ENCODE measurements around the gene NSUN5.
"Not testable (repeated sequence)": the region's sequence is repeated elsewhere in the genome, so short reads cannot be mapped to it uniquely, and the experiment has no call there.

NSUN5 gene

DNA sequence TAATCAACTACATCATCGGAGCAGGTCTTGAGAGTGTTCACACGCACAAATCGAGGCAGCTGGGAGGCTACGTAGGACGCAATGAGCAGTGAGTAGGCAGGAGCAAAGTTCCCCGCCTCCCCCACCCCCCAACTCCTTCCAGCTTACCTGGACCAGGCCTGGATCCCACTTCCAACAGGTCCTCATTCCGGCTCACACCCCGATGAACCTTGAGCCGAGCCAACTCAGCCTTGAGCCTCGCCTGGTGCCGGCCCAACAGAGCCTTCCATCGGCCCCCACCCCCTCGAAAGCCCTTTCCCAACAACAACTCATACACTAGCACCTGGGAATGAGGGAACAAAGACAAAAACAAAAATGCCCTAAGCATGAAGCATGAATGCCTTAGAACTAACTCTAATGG, 1.2 kb downstream of the NSUN5 start:
- TF ChIP-seq, protein P1, sequence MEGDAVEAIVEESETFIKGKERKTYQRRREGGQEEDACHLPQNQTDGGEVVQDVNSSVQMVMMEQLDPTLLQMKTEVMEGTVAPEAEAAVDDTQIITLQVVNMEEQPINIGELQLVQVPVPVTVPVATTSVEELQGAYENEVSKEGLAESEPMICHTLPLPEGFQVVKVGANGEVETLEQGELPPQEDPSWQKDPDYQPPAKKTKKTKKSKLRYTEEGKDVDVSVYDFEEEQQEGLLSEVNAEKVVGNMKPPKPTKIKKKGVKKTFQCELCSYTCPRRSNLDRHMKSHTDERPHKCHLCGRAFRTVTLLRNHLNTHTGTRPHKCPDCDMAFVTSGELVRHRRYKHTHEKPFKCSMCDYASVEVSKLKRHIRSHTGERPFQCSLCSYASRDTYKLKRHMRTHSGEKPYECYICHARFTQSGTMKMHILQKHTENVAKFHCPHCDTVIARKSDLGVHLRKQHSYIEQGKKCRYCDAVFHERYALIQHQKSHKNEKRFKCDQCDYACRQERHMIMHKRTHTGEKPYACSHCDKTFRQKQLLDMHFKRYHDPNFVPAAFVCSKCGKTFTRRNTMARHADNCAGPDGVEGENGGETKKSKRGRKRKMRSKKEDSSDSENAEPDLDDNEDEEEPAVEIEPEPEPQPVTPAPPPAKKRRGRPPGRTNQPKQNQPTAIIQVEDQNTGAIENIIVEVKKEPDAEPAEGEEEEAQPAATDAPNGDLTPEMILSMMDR (conservative IDR thresholded peaks at IDR 0.05; ENCODE audit: low read depth, low read length): no peak

DNA sequence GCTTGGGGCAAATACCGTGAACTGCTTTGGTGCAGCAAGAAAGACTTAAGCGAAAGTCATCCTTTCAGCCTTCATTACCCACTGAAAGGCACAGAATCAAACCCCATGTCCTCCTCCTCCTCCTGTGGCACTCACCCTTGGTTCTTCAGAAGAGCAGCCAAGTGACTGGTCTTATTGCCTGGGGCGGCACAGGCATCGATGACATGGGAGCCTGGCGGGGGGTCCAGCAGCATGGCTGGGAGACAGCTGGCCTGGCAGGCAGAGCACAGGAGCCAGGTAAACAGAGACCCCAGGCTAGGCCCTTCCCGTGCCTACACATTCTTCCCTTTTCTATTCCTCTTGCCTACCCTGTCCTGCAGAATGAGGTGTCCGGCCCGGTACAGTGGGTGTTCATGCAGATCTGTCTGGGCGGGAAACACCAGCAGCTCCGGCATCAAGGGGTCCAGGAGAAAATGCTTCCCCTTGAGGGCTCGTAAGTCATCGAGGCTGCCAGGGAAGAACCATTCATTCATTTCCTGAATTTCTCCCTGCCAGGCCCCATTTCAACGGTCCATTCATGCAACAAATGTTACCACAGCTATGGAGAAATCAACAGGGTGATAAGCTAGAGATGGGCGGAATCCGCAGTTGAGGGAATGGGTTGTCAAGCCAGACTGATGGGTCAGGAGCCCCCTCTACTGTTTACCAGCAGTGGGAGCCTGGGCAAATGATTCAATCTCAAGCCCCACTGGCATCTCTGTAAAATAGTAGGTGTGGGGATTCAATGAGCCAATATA, 3.8 kb downstream of the NSUN5 start:
- not testable (repeated sequence) for H3K27me3 ChIP-seq (ENCODE audit: insufficient read depth, low read depth); H3K4me1 ChIP-seq (ENCODE audit: low read depth, poor library complexity, severe bottlenecking); H3K4me3 ChIP-seq (IDR thresholded peaks at IDR 0.05; ENCODE audit: insufficient read depth, low read depth, low read length); H3K79me2 ChIP-seq (ENCODE audit: insufficient read depth, low read depth); H3K4me2 ChIP-seq; H4K20me1 ChIP-seq (ENCODE audit: insufficient read depth); H2AFZ ChIP-seq (ENCODE audit: low read depth); H3K36me3 ChIP-seq (ENCODE audit: insufficient read depth); H3K27ac ChIP-seq; H3K9ac ChIP-seq

More for the DNA sequence above, 1.2 kb downstream of the NSUN5 start:
- Histone ChIP-seq H3K79me2 (ENCODE audit: insufficient read depth, low read depth) (no peaks in the 10 kb centered on the region), H3K9ac (no peak overlapping the region), H3K4me2 (peak overlapping the region; percentile 66; the same call in 1 of the 2 replicates), H4K20me1 (ENCODE audit: insufficient read depth) (no peaks in the 10 kb centered on the region), H3K27me3 (ENCODE audit: insufficient read depth, low read depth) (no peaks in the 10 kb centered on the region; the same call in 1 of the 2 replicates), H3K4me1 (ENCODE audit: low read depth, poor library complexity, severe bottlenecking) (peaks cover 8% of the 10 kb centered on the region), H3K4me3 (IDR thresholded peaks at IDR 0.05; ENCODE audit: insufficient read depth, low read depth, low read length) (no peak overlapping the region), H2AFZ (ENCODE audit: low read depth) (no peak overlapping the region), H3K36me3 (ENCODE audit: insufficient read depth) (peaks cover 3% of the 10 kb centered on the region; the same call in 1 of the 2 replicates), H3K27ac (no peak overlapping the region)

DNA sequence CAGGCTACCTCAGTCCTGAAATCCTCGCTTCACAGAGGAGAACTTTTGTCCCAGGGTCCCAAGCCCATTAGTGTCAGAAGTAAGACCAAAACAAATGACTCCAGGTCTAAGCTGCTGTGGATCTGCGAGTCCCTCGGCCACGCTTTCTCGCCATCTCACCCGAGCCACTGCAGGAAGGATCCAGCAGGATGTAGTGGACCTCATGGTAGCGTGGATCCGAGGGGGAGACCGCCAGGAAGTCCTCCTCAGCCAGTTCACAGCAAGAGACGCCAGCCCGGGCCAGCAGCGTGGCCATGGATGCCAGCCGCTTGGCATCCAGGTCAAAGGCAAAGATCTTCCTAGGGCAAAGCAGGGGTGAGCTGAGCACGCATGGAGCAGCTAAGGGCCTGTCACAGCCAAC, 4.6 kb downstream of the NSUN5 start:
- no peak overlapping the region for H3K4me3 ChIP-seq (IDR thresholded peaks at IDR 0.05; ENCODE audit: insufficient read depth, low read depth, low read length)
- TF ChIP-seq, protein P1 (conservative IDR thresholded peaks at IDR 0.05; ENCODE audit: low read depth, low read length): no peak
- H3K4me2 ChIP-seq: no peak overlapping the region
- no peaks in the 10 kb centered on the region for H3K79me2 ChIP-seq (ENCODE audit: insufficient read depth, low read depth)
- H3K4me1 ChIP-seq (ENCODE audit: low read depth, poor library complexity, severe bottlenecking): peaks cover 5% of the 10 kb centered on the region
- H3K27ac ChIP-seq: no peak overlapping the region
- H2AFZ ChIP-seq (ENCODE audit: low read depth): no peak overlapping the region
- H3K9ac ChIP-seq: no peak overlapping the region
- peaks cover 3% of the 10 kb centered on the region; the same call in 1 of the 2 replicates for H3K36me3 ChIP-seq (ENCODE audit: insufficient read depth)
- H4K20me1 ChIP-seq (ENCODE audit: insufficient read depth): no peaks in the 10 kb centered on the region
- H3K27me3 ChIP-seq (ENCODE audit: insufficient read depth, low read depth): no peaks in the 10 kb centered on the region; the same call in 1 of the 2 replicates

DNA sequence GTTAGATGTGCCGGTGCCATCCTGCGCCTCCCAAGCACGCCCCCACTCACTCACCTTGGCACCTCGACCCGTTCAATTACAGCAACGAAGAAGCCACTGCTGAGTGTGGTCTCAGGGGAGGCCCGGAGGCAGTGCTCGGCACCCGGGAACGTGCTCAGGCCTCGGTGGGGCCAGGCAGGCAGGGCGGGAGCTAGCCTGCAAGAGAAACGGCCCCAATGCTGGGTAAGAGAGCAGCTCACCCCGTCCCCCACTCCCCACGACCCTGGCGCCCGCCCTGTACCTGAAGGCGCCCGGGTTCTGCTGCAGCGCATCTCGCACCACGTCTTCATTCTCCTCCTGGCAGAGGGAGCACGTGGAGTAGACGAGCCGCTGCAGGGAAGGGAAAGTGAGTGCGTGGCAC, 5.1 kb downstream of the NSUN5 start:
- H3K27me3 ChIP-seq (ENCODE audit: insufficient read depth, low read depth): no peaks in the 10 kb centered on the region; the same call in 1 of the 2 replicates
- TF ChIP-seq, protein P1 (conservative IDR thresholded peaks at IDR 0.05; ENCODE audit: low read depth, low read length): no peak
- H4K20me1 ChIP-seq (ENCODE audit: insufficient read depth): no peaks in the 10 kb centered on the region
- no peaks in the 10 kb centered on the region for H3K79me2 ChIP-seq (ENCODE audit: insufficient read depth, low read depth)
- H3K36me3 ChIP-seq (ENCODE audit: insufficient read depth): peaks cover 3% of the 10 kb centered on the region; the same call in 1 of the 2 replicates
- H2AFZ ChIP-seq (ENCODE audit: low read depth): no peak overlapping the region
- H3K9ac ChIP-seq: no peak overlapping the region
- no peak overlapping the region for H3K4me3 ChIP-seq (IDR thresholded peaks at IDR 0.05; ENCODE audit: insufficient read depth, low read depth, low read length)
- no peak overlapping the region for H3K27ac ChIP-seq
- H3K4me1 ChIP-seq (ENCODE audit: low read depth, poor library complexity, severe bottlenecking): peaks cover 3% of the 10 kb centered on the region
- no peak overlapping the region for H3K4me2 ChIP-seq

DNA sequence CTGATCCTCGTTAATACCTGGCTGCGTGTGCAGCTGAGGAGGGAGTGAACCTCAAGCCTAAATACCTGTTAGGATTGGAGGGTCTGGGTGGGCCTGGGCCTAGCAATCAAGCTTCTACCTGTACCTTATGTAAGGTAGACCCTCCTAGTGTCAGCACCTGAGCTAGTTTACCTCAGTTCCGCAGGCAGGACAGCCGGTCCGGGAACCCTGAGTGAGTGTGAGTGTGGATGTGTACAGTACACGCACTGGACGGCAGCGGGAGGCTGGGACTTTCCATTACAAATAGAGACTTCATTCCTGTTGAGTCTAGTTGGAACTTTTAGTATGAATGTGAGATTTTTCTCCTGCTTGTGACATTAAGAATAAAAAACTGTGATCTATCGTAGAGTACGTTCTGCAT, 5.8 kb downstream of the NSUN5 start:
- H3K4me3 ChIP-seq (IDR thresholded peaks at IDR 0.05; ENCODE audit: insufficient read depth, low read depth, low read length); H3K4me1 ChIP-seq (ENCODE audit: low read depth, poor library complexity, severe bottlenecking); H4K20me1 ChIP-seq (ENCODE audit: insufficient read depth); H3K27me3 ChIP-seq (ENCODE audit: insufficient read depth, low read depth); H3K9ac ChIP-seq; H3K4me2 ChIP-seq; H3K27ac ChIP-seq; H2AFZ ChIP-seq (ENCODE audit: low read depth); H3K36me3 ChIP-seq (ENCODE audit: insufficient read depth); H3K79me2 ChIP-seq (ENCODE audit: insufficient read depth, low read depth): not testable (repeated sequence)

DNA sequence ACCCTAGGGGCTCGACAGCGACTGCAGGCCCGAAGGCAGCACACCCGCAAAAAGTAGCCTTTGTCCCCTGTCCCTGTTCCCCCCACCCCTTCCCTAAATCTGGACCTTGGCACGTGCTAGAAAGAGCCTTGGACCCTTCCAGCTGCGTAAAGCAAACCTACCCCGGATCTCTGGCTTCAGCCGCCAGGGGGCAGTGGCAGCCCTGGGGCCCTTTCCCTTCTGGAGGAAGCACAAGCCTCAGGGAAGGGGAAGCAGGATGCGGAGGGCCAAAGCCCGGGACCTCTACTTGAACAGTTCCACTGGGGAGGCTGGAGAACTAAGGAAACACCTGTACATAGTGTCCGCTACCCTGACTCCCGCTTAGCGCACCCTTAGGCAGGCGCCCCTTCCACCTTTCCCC, 7.5 kb downstream of the NSUN5 start:
- H4K20me1 ChIP-seq (ENCODE audit: insufficient read depth); H3K27me3 ChIP-seq (ENCODE audit: insufficient read depth, low read depth); H3K4me2 ChIP-seq; H3K36me3 ChIP-seq (ENCODE audit: insufficient read depth); H3K79me2 ChIP-seq (ENCODE audit: insufficient read depth, low read depth); H3K27ac ChIP-seq; H3K4me3 ChIP-seq (IDR thresholded peaks at IDR 0.05; ENCODE audit: insufficient read depth, low read depth, low read length); H3K9ac ChIP-seq; H3K4me1 ChIP-seq (ENCODE audit: low read depth, poor library complexity, severe bottlenecking); H2AFZ ChIP-seq (ENCODE audit: low read depth): not testable (repeated sequence)

DNA sequence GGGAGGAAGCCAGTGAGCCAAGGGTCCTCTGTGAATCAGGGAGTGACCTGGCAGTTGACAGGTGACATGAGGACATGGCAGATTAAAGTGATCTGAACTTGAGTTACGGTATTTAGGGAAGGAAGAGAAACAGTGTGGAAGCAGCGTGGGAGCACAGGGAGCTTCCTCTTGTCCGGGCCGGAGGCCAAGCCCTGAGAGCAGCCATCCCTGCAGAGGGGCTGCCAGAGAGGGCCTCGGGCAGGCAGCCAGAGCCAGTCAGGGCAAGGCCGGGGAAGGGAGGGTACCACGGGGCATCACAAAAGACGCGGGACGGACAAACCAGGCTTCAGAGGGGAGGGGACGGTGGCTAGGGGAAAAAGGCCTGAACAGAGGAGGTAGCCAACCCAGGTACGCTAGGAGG, 8.8 kb downstream of the NSUN5 start:
- H3K4me1 ChIP-seq (ENCODE audit: low read depth, poor library complexity, severe bottlenecking); H2AFZ ChIP-seq (ENCODE audit: low read depth); H3K79me2 ChIP-seq (ENCODE audit: insufficient read depth, low read depth); H3K9ac ChIP-seq; H3K27ac ChIP-seq; H4K20me1 ChIP-seq (ENCODE audit: insufficient read depth); H3K36me3 ChIP-seq (ENCODE audit: insufficient read depth); H3K4me3 ChIP-seq (IDR thresholded peaks at IDR 0.05; ENCODE audit: insufficient read depth, low read depth, low read length); H3K4me2 ChIP-seq; H3K27me3 ChIP-seq (ENCODE audit: insufficient read depth, low read depth): not testable (repeated sequence)

DNA sequence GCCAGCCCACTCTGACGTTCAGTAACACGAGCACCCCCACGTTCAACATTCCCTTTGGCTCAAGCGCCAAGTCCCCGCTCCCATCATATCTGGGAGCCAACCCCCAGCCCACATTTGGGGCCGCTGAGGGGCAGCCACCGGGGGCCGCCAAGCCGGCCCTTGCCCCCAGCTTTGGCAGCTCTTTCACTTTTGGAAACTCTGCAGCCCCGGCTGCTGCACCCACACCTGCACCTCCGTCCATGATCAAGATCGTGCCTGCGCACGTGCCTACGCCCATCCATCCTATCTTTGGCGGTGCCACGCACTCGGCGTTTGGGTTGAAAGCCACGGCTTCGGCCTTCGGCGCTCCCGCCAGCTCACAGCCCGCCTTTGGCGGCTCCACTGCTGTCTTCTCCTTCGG, 10.9 kb downstream of the NSUN5 start:
- not testable (repeated sequence) for H3K36me3 ChIP-seq (ENCODE audit: insufficient read depth); H3K4me1 ChIP-seq (ENCODE audit: low read depth, poor library complexity, severe bottlenecking); H3K27me3 ChIP-seq (ENCODE audit: insufficient read depth, low read depth); H3K9ac ChIP-seq; H4K20me1 ChIP-seq (ENCODE audit: insufficient read depth); H3K4me2 ChIP-seq; H2AFZ ChIP-seq (ENCODE audit: low read depth); H3K27ac ChIP-seq; H3K79me2 ChIP-seq (ENCODE audit: insufficient read depth, low read depth); H3K4me3 ChIP-seq (IDR thresholded peaks at IDR 0.05; ENCODE audit: insufficient read depth, low read depth, low read length)

Measured in KMS-11 (cell line).